ENCODE data around the gene FBXL20.
"Not testable (repeated sequence)": the region's sequence is repeated elsewhere in the genome, so short reads cannot be mapped to it uniquely, and the experiment has no call there.

The FBXL20 gene

DNA sequence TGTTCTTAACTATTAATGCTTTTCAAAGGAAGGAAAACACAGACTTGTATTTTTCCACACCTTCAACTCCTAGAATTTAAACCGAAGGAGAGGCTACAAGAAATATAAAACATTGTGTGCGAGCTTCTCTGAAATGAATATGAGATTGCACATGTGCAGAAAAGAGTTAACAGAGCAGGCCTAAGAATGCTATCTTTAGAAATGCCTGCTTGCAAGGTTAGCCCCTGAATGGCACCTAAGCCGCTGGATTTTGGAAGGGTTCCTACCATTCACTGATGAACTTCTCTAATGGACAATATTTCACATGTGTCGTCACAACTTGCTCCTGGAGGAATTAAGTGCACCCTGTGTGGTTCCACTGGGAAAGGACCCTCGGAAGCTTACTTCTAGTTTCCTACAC is 69.3 kb downstream of the FBXL20 start:
- Histone ChIP-seq H3K36me3 (ENCODE audit: control insufficient read depth, insufficient read depth, low read length) (no peaks in the 10 kb centered on the region), H3K4me3 (ENCODE audit: low read depth, low read length) (no peak overlapping the region), H3K27ac (ENCODE audit: low read depth, low read length) (no peak overlapping the region), H3K9me3 (ENCODE audit: control insufficient read depth, insufficient read depth, low read length) (peaks cover 10% of the 10 kb centered on the region; the same call in 1 of the 2 replicates), H3K4me1 (ENCODE audit: control insufficient read depth, insufficient read depth, low read length) (no peaks in the 10 kb centered on the region), H3K27me3 (ENCODE audit: control insufficient read depth, insufficient read depth, low read length) (no peaks in the 10 kb centered on the region), H3K9ac (ENCODE audit: low read depth, low read length) (no peak overlapping the region)

DNA sequence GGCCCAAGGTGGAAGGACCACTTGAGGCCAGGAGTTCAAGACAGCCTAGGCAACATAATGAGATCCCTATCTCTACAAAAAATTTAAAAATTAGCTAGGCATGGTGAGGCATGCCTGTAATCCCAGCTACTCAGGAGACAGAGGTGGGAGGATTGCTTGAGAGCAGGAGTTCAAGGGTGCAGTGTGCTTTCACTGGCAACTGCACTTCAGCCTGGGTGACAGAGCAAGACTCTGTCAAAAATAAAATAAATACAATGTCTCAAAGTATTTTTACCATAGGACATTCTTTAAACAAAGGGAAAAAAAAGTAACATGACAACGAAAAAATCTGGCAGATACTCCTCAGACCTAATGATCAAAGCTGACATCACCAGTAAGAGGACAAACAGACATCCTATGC is 72.6 kb downstream of the FBXL20 start:
- no peak overlapping the region for H3K9ac ChIP-seq (ENCODE audit: low read depth, low read length)
- no peaks in the 10 kb centered on the region for H3K36me3 ChIP-seq (ENCODE audit: control insufficient read depth, insufficient read depth, low read length)
- H3K4me3 ChIP-seq (ENCODE audit: low read depth, low read length): no peak overlapping the region
- H3K27me3 ChIP-seq (ENCODE audit: control insufficient read depth, insufficient read depth, low read length): no peaks in the 10 kb centered on the region
- no peaks in the 10 kb centered on the region for H3K9me3 ChIP-seq (ENCODE audit: control insufficient read depth, insufficient read depth, low read length)
- no peak overlapping the region for H3K27ac ChIP-seq (ENCODE audit: low read depth, low read length)
- H3K4me1 ChIP-seq (ENCODE audit: control insufficient read depth, insufficient read depth, low read length): no peaks in the 10 kb centered on the region

DNA sequence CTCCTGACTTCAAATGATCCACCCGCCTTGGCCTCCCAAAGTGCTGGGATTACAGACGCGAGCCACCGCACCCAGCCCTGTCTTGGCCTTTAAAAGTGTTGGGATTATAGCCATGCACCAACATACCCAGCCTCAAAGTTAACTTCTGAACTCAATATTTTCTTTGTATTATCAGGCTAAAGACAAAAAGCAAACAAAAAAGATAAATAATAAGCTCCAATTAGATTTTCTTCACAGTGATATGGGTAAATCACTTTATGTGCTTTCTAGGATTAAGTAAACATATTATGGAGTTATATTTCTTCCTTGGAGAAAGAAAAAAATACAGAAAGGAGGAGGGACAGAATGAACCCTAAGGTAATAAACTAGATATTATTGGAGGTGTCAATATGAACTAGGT is 74.3 kb downstream of the FBXL20 start:
- Histone ChIP-seq H3K27ac (ENCODE audit: low read depth, low read length) (no peak overlapping the region), H3K9ac (ENCODE audit: low read depth, low read length) (no peak overlapping the region), H3K27me3 (ENCODE audit: control insufficient read depth, insufficient read depth, low read length) (no peaks in the 10 kb centered on the region), H3K4me1 (ENCODE audit: control insufficient read depth, insufficient read depth, low read length) (no peaks in the 10 kb centered on the region), H3K4me3 (ENCODE audit: low read depth, low read length) (no peak overlapping the region), H3K36me3 (ENCODE audit: control insufficient read depth, insufficient read depth, low read length) (no peaks in the 10 kb centered on the region), H3K9me3 (ENCODE audit: control insufficient read depth, insufficient read depth, low read length) (no peaks in the 10 kb centered on the region)

DNA sequence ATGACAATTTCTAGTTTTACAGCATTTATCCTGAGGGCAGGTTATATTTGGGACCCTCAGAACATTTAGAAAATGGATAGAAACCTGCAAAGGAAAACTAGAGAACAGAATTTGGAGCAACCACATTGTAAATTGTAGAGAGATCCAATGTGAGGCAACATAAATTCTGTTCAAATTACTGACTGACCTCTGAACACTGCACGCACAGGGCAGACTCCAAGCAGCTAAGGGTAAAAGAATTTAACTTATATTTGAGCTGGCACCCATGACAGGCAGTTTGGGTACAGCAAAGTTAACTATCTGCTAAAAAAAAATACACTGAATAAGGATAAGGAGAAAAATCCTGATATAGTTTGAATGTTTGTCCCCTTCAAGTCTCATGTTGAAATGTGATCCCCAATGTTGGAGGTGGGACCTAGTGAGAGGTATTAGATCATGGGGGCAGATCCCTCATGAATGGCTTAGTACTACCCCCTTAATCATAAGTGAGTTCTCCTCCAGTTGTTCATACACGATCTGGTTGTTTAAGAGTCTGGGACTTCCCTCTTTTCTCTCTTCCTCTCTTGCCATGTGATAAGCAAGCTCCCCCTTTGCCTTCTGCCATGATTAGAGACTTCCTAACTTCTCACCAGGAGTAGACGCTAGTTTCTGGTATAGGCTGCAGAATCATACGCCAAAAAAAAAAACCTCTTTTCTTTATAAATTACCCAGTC is 75.7 kb downstream of the FBXL20 start:
- no peak overlapping the region for H3K27ac ChIP-seq (ENCODE audit: low read depth, low read length)
- H3K4me3 ChIP-seq (ENCODE audit: low read depth, low read length): no peak overlapping the region
- no peaks in the 10 kb centered on the region for H3K4me1 ChIP-seq (ENCODE audit: control insufficient read depth, insufficient read depth, low read length)
- H3K36me3 ChIP-seq (ENCODE audit: control insufficient read depth, insufficient read depth, low read length): no peaks in the 10 kb centered on the region
- no peaks in the 10 kb centered on the region for H3K27me3 ChIP-seq (ENCODE audit: control insufficient read depth, insufficient read depth, low read length)
- no peaks in the 10 kb centered on the region for H3K9me3 ChIP-seq (ENCODE audit: control insufficient read depth, insufficient read depth, low read length)
- no peak overlapping the region for H3K9ac ChIP-seq (ENCODE audit: low read depth, low read length)

DNA sequence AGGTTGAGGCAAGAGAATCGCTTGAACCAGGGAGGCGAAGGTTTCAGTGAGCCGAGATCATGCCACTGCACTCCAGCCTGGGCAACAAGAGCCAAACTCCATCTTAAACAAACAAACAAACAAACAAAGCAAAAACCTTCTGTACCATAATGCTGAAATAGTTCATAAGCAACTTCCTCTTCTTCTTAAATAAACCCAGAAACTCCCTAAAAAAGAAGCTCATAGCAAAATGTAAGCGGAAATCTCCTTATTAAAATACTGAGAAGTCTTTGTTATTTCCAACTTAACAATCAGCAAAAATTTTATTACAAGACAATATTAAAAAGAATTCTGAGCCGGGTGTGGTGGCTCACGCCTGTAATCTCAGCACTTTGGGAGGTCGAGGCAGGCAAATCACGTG is 82.8 kb downstream of the FBXL20 start:
- Histone ChIP-seq H3K9ac (ENCODE audit: low read depth, low read length) (no peak overlapping the region), H3K9me3 (ENCODE audit: control insufficient read depth, insufficient read depth, low read length) (no peaks in the 10 kb centered on the region), H3K27ac (ENCODE audit: low read depth, low read length) (no peak overlapping the region), H3K27me3 (ENCODE audit: control insufficient read depth, insufficient read depth, low read length) (no peaks in the 10 kb centered on the region), H3K36me3 (ENCODE audit: control insufficient read depth, insufficient read depth, low read length) (no peaks in the 10 kb centered on the region), H3K4me3 (ENCODE audit: low read depth, low read length) (no peak overlapping the region), H3K4me1 (ENCODE audit: control insufficient read depth, insufficient read depth, low read length) (no peaks in the 10 kb centered on the region)

- Histone ChIP-seq H3K4me3 (ENCODE audit: low read depth, low read length) (no peak overlapping the region), H3K27me3 (ENCODE audit: control insufficient read depth, insufficient read depth, low read length) (no peaks in the 10 kb centered on the region), H3K27ac (ENCODE audit: low read depth, low read length) (no peak overlapping the region), H3K36me3 (ENCODE audit: control insufficient read depth, insufficient read depth, low read length) (no peaks in the 10 kb centered on the region; the same call in 1 of the 2 replicates), H3K9ac (ENCODE audit: low read depth, low read length) (no peak overlapping the region), H3K9me3 (ENCODE audit: control insufficient read depth, insufficient read depth, low read length) (no peaks in the 10 kb centered on the region), H3K4me1 (ENCODE audit: control insufficient read depth, insufficient read depth, low read length) (no peaks in the 10 kb centered on the region)
Measured at GRCh38 chr17:39306509-39307212, 94.8 kb downstream of the FBXL20 start.

- no peak overlapping the region for H3K4me3 ChIP-seq (ENCODE audit: low read depth, low read length)
- H3K27ac ChIP-seq (ENCODE audit: low read depth, low read length): no peak overlapping the region
- H3K4me1 ChIP-seq (ENCODE audit: control insufficient read depth, insufficient read depth, low read length): no peaks in the 10 kb centered on the region
- no peak overlapping the region for H3K9ac ChIP-seq (ENCODE audit: low read depth, low read length)
- H3K27me3 ChIP-seq (ENCODE audit: control insufficient read depth, insufficient read depth, low read length): no peaks in the 10 kb centered on the region
- H3K9me3 ChIP-seq (ENCODE audit: control insufficient read depth, insufficient read depth, low read length): no peaks in the 10 kb centered on the region
- no peaks in the 10 kb centered on the region; the same call in 1 of the 2 replicates for H3K36me3 ChIP-seq (ENCODE audit: control insufficient read depth, insufficient read depth, low read length)
Measured at GRCh38 chr17:39305978-39306377, 95.4 kb downstream of the FBXL20 start.

- no peak overlapping the region for H3K4me3 ChIP-seq (ENCODE audit: low read depth, low read length)
- H3K27me3 ChIP-seq (ENCODE audit: control insufficient read depth, insufficient read depth, low read length): no peaks in the 10 kb centered on the region
- no peaks in the 10 kb centered on the region for H3K9me3 ChIP-seq (ENCODE audit: control insufficient read depth, insufficient read depth, low read length)
- H3K27ac ChIP-seq (ENCODE audit: low read depth, low read length): no peak overlapping the region
- no peaks in the 10 kb centered on the region; the same call in 1 of the 2 replicates for H3K36me3 ChIP-seq (ENCODE audit: control insufficient read depth, insufficient read depth, low read length)
- H3K4me1 ChIP-seq (ENCODE audit: control insufficient read depth, insufficient read depth, low read length): no peaks in the 10 kb centered on the region
- H3K9ac ChIP-seq (ENCODE audit: low read depth, low read length): no peak overlapping the region
Measured at GRCh38 chr17:39304188-39304587, 97.2 kb downstream of the FBXL20 start.

GRCh38 chr17:39294060-39294459 is 107.4 kb downstream of the FBXL20 start:
- no peaks in the 10 kb centered on the region for H3K9me3 ChIP-seq (ENCODE audit: control insufficient read depth, insufficient read depth, low read length)
- H3K4me1 ChIP-seq (ENCODE audit: control insufficient read depth, insufficient read depth, low read length): no peaks in the 10 kb centered on the region
- H3K9ac ChIP-seq (ENCODE audit: low read depth, low read length): no peak overlapping the region
- H3K27me3 ChIP-seq (ENCODE audit: control insufficient read depth, insufficient read depth, low read length): no peaks in the 10 kb centered on the region
- peaks cover 14% of the 10 kb centered on the region for H3K36me3 ChIP-seq (ENCODE audit: control insufficient read depth, insufficient read depth, low read length)
- no peak overlapping the region for H3K27ac ChIP-seq (ENCODE audit: low read depth, low read length)
- H3K4me3 ChIP-seq (ENCODE audit: low read depth, low read length): no peak overlapping the region

GRCh38 chr17:39292546-39292945 is 108.9 kb downstream of the FBXL20 start:
- H3K9me3 ChIP-seq (ENCODE audit: control insufficient read depth, insufficient read depth, low read length); H3K27me3 ChIP-seq (ENCODE audit: control insufficient read depth, insufficient read depth, low read length); H3K4me1 ChIP-seq (ENCODE audit: control insufficient read depth, insufficient read depth, low read length); H3K27ac ChIP-seq (ENCODE audit: low read depth, low read length); H3K9ac ChIP-seq (ENCODE audit: low read depth, low read length); H3K36me3 ChIP-seq (ENCODE audit: control insufficient read depth, insufficient read depth, low read length); H3K4me3 ChIP-seq (ENCODE audit: low read depth, low read length): not testable (repeated sequence)

- H3K9ac ChIP-seq (ENCODE audit: low read depth, low read length); H3K4me1 ChIP-seq (ENCODE audit: control insufficient read depth, insufficient read depth, low read length); H3K36me3 ChIP-seq (ENCODE audit: control insufficient read depth, insufficient read depth, low read length); H3K9me3 ChIP-seq (ENCODE audit: control insufficient read depth, insufficient read depth, low read length); H3K27me3 ChIP-seq (ENCODE audit: control insufficient read depth, insufficient read depth, low read length); H3K27ac ChIP-seq (ENCODE audit: low read depth, low read length); H3K4me3 ChIP-seq (ENCODE audit: low read depth, low read length): not testable (repeated sequence)
Measured at GRCh38 chr17:39286513-39286912, 114.9 kb downstream of the FBXL20 start.

All from HUES48 (cell line).